ENCODE results near the gene TPRG1.

DNA sequence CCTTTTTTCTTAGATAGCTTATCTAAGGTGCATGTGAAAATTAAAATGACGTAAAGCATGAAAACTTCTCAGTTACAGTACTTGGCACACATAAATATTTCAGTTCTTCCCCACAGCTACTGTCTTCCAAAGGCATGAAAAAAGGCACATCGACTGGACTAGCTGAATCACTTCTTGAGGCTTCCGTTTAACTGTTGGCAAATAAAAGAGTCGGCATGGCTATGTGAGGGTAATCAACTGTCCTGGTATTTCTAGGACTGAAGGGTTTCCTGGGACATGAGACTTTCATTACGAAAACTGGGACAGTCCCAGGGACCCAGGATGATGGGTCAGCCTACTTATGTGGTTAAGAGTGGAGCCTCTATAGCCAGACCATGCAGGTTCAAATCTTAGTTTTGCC lies 168.2 kb downstream of the TPRG1 start:
- TF ChIP-seq, protein P1, sequence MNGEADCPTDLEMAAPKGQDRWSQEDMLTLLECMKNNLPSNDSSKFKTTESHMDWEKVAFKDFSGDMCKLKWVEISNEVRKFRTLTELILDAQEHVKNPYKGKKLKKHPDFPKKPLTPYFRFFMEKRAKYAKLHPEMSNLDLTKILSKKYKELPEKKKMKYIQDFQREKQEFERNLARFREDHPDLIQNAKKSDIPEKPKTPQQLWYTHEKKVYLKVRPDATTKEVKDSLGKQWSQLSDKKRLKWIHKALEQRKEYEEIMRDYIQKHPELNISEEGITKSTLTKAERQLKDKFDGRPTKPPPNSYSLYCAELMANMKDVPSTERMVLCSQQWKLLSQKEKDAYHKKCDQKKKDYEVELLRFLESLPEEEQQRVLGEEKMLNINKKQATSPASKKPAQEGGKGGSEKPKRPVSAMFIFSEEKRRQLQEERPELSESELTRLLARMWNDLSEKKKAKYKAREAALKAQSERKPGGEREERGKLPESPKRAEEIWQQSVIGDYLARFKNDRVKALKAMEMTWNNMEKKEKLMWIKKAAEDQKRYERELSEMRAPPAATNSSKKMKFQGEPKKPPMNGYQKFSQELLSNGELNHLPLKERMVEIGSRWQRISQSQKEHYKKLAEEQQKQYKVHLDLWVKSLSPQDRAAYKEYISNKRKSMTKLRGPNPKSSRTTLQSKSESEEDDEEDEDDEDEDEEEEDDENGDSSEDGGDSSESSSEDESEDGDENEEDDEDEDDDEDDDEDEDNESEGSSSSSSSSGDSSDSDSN (IDR thresholded peaks at IDR 0.05; ENCODE audit: borderline replicate concordance in 1 of 2, low read depth in 2 of 2, low read length in 2 of 2) = no peak
- TF ChIP-seq KLF10 (CRISPR knock-in tag; IDR thresholded peaks at IDR 0.05) = no peak
- TF ChIP-seq CTCF (IDR thresholded peaks at IDR 0.05 in 2 of 3, conservative IDR thresholded peaks at IDR 0.05 in 1 of 3; ENCODE audit: insufficient read depth in 2 of 3, low read depth in 1 of 3, low read length in 3 of 3) = no peak
- no peak for TF ChIP-seq TSC22D4 (tag; IDR thresholded peaks at IDR 0.05)
- TF ChIP-seq HMGXB4 (CRISPR knock-in tag; IDR thresholded peaks at IDR 0.05) = no peak
- no peak for TF ChIP-seq ZFX (CRISPR knock-in tag; IDR thresholded peaks at IDR 0.05)

Data from K562 (cell line).